BLaER1 (cell line): ENCODE results near the gene CDH24.

Source experiments
- H3K27ac ChIP-seq: shearing (Covaris generic); formaldehyde crosslinking; 2 replicates; pipeline ENCODE4 v1.8.1; 2022
- H3K27me3 ChIP-seq: shearing (Covaris generic); formaldehyde crosslinking; 2 replicates; pipeline ENCODE4 v1.8.1; 2022
- H3K36me3 ChIP-seq: shearing (Covaris generic); formaldehyde crosslinking; 2 replicates; pipeline ENCODE4 v1.8.1; 2022
- H3K4me1 ChIP-seq: shearing (Covaris generic); formaldehyde crosslinking; 2 replicates; pipeline ENCODE4 v1.8.1; 2022
- H3K4me2 ChIP-seq: shearing (Covaris generic); formaldehyde crosslinking; 2 replicates; pipeline ENCODE4 v1.8.1; 2022
- H3K4me3 ChIP-seq: shearing (Covaris generic); formaldehyde crosslinking; 2 replicates; pipeline ENCODE4 v1.8.1; 2022
- H3K9ac ChIP-seq: shearing (Covaris generic); formaldehyde crosslinking; 2 replicates; pipeline ENCODE4 v1.8.1; 2022
- H3K9me3 ChIP-seq: shearing (Covaris generic); formaldehyde crosslinking; 2 replicates; pipeline ENCODE4 v1.8.1; 2022
- H4K20me1 ChIP-seq: shearing (Covaris generic); formaldehyde crosslinking; 2 replicates; pipeline ENCODE4 v1.8.1; 2022
- Cebpa-rat ChIP-seq: shearing (Covaris generic); IDR thresholded peaks from 2 replicates; pipeline ENCODE4 v1.8.1; 2022

The CDH24 gene

GRCh38 chr14:23099212-23099861 lies 42.0 kb upstream of the CDH24 start:
- H3K36me3 ChIP-seq = peaks cover 22% of the 10 kb centered on the region
- H3K9ac ChIP-seq = no peak overlapping the region
- H3K4me3 ChIP-seq = no peak overlapping the region
- no peak overlapping the region for H3K4me2 ChIP-seq
- no peaks in the 10 kb centered on the region for H3K27me3 ChIP-seq
- no peaks in the 10 kb centered on the region for H3K9me3 ChIP-seq
- H3K27ac ChIP-seq = no peak overlapping the region
- H4K20me1 ChIP-seq = peaks cover 35% of the 10 kb centered on the region
- peaks cover 38% of the 10 kb centered on the region for H3K4me1 ChIP-seq
- no peak for TF ChIP-seq Cebpa-rat

DNA sequence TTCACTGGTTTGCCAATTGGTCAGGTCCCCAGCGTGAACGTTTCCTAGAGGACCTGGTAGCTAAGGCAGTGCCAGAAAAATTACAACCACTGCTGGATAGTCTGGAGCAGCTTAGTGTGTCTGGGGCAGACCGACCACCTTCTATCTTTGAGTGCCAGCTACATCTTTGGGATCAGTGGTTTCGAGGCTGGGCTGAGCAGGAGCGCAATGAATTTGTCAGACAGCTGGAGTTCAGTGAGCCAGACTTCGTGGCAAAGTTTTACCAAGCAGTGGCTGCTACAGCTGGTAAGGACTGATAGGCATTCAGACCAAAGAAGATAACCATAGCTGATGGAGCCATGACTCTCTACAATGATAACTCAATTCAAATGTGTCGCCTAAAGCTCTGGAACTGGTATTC lies 40.5 kb upstream of the CDH24 start:
- Histone ChIP-seq H3K4me1 (peaks cover 51% of the 10 kb centered on the region), H3K9me3 (no peaks in the 10 kb centered on the region), H3K27ac (no peak overlapping the region), H4K20me1 (peaks cover 50% of the 10 kb centered on the region), H3K36me3 (peaks cover 28% of the 10 kb centered on the region), H3K4me2 (peak overlapping the region; percentile 88; the same call in 1 of the 2 replicates), H3K4me3 (no peak overlapping the region), H3K9ac (no peak overlapping the region), H3K27me3 (no peaks in the 10 kb centered on the region)
- no peak for TF ChIP-seq Cebpa-rat

- Histone ChIP-seq H3K36me3 (peaks cover 51% of the 10 kb centered on the region), H4K20me1 (peaks cover 74% of the 10 kb centered on the region)
Measured at GRCh38 chr14:23095196-23096108, 38.1 kb upstream of the CDH24 start, which contains the start of gene C14orf119. Gene C14orf119, plus strand, starts transcription at chr14:23095505. Its CDS starts 2,154 bp downstream, at chr14:23097659.

GRCh38 chr14:23094666-23095195 lies 37.4 kb upstream of the CDH24 start, which contains the start of gene ACIN1:
Gene ACIN1, minus strand, starts transcription at chr14:23095136. Its CDS starts 24 bp downstream, at chr14:23095112.
- peak within 1 kb of the TSS; percentile 93 for H3K4me2 ChIP-seq
- H4K20me1 ChIP-seq = peaks cover 76% of the 10 kb centered on the region
- peaks cover 59% of the 10 kb centered on the region for H3K36me3 ChIP-seq
- TF ChIP-seq Cebpa-rat = no peak
- peak within 1 kb of the TSS; percentile 94 for H3K9ac ChIP-seq
- H3K27ac ChIP-seq = peak within 1 kb of the TSS; percentile 94
- no peaks in the 10 kb centered on the region for H3K27me3 ChIP-seq
- H3K4me3 ChIP-seq = peak within 1 kb of the TSS; percentile 80
- peaks cover 36% of the 10 kb centered on the region for H3K4me1 ChIP-seq
- H3K9me3 ChIP-seq = no peaks in the 10 kb centered on the region

More at GRCh38 chr14:23095196-23096108, 38.1 kb upstream of the CDH24 start, which contains the start of gene C14orf119:
- Histone ChIP-seq H3K4me1 (peaks cover 39% of the 10 kb centered on the region), H3K27ac (peak within 1 kb of the TSS; percentile 94), H3K9ac (peak within 1 kb of the TSS; percentile 94), H3K4me2 (peak within 1 kb of the TSS; percentile 93), H3K4me3 (peak within 1 kb of the TSS; percentile 80), H3K9me3 (no peaks in the 10 kb centered on the region), H3K27me3 (no peaks in the 10 kb centered on the region)
- no peak for TF ChIP-seq Cebpa-rat

GRCh38 chr14:23093991-23094665 lies 36.8 kb upstream of the CDH24 start:
- Histone ChIP-seq H3K36me3 (peaks cover 60% of the 10 kb centered on the region), H3K27me3 (no peaks in the 10 kb centered on the region), H3K27ac (peak overlapping the region; percentile 94), H3K4me2 (peak overlapping the region; percentile 93), H3K9ac (peak overlapping the region; percentile 94), H3K4me3 (peak overlapping the region; percentile 80), H3K4me1 (peaks cover 36% of the 10 kb centered on the region), H4K20me1 (peaks cover 76% of the 10 kb centered on the region), H3K9me3 (no peaks in the 10 kb centered on the region)
- TF ChIP-seq Cebpa-rat = no peak

GRCh38 chr14:23093526-23093925 lies 36.2 kb upstream of the CDH24 start:
- peaks cover 36% of the 10 kb centered on the region for H3K4me1 ChIP-seq
- peaks cover 61% of the 10 kb centered on the region for H3K36me3 ChIP-seq
- no peaks in the 10 kb centered on the region for H3K9me3 ChIP-seq
- no peak overlapping the region for H3K27ac ChIP-seq
- H3K4me3 ChIP-seq = peak overlapping the region; percentile 80
- peaks cover 79% of the 10 kb centered on the region for H4K20me1 ChIP-seq
- H3K27me3 ChIP-seq = no peaks in the 10 kb centered on the region
- peak overlapping the region; percentile 94 for H3K9ac ChIP-seq
- H3K4me2 ChIP-seq = peak overlapping the region; percentile 93
- no peak for TF ChIP-seq Cebpa-rat

GRCh38 chr14:23093104-23093503 lies 35.8 kb upstream of the CDH24 start:
- Histone ChIP-seq H3K36me3 (peaks cover 61% of the 10 kb centered on the region), H3K4me1 (peaks cover 35% of the 10 kb centered on the region), H3K9ac (no peak overlapping the region), H3K4me2 (peak overlapping the region; percentile 93), H3K27ac (no peak overlapping the region), H3K9me3 (no peaks in the 10 kb centered on the region), H3K27me3 (no peaks in the 10 kb centered on the region), H3K4me3 (no peak overlapping the region), H4K20me1 (peaks cover 79% of the 10 kb centered on the region)
- no peak for TF ChIP-seq Cebpa-rat

DNA sequence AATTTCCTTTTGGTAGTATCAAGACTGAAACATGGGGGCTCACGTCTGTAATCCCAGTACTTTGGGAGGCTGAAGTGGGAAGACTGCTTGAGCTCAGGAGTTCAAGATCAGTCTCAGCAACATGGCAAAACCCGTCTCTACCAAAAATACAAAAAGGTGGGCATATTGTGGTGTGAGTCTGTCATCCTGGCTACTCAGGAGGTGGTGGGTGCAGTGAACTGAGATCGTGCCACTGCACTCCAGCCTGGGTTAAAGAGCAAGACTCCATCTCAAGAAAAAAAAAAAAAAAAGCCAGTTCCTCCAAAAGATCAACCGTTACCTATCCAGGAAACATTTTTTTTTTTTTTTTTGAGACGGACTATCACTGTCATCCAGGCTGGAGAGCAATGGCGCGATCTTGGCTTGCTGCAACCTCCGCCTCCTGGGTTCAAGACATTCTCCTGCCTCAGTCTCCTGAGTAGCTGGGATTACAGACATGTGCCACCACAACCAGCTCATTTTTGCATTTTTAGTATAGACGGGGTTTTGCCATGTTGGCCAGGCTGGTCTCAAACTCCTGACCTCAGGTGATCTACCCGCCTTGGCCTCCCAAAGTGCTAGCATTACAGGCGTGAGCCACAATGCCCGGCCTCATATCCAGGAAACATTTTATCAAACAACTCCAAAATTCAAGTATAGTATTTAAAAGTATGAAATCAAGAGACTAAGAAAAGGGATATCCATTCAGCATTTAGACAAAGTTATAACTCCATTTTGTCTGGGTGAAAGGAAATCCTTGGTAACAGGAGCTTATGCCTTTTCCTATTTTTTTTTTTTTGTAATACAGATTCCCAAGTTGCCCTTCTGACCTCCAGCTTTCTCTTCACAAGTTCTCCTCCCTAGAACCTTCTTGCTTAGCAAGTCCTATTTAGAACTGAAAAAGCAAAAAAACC lies 34.2 kb upstream of the CDH24 start:
- peaks cover 69% of the 10 kb centered on the region for H3K36me3 ChIP-seq
- H3K4me1 ChIP-seq = peaks cover 19% of the 10 kb centered on the region
- H3K27me3 ChIP-seq = no peaks in the 10 kb centered on the region
- H3K9me3 ChIP-seq = no peaks in the 10 kb centered on the region
- H3K27ac ChIP-seq = no peak overlapping the region
- no peak overlapping the region for H3K4me3 ChIP-seq
- TF ChIP-seq Cebpa-rat = no peak
- H4K20me1 ChIP-seq = peaks cover 79% of the 10 kb centered on the region
- H3K4me2 ChIP-seq = no peak overlapping the region
- no peak overlapping the region for H3K9ac ChIP-seq

- H3K9me3 ChIP-seq = no peaks in the 10 kb centered on the region
- H3K36me3 ChIP-seq = peaks cover 82% of the 10 kb centered on the region
- no peak overlapping the region for H3K4me3 ChIP-seq
- no peak for TF ChIP-seq Cebpa-rat
- peaks cover 91% of the 10 kb centered on the region for H4K20me1 ChIP-seq
- H3K27ac ChIP-seq = no peak overlapping the region
- H3K4me2 ChIP-seq = no peak overlapping the region
- H3K27me3 ChIP-seq = no peaks in the 10 kb centered on the region
- H3K4me1 ChIP-seq = peaks cover 13% of the 10 kb centered on the region
- no peak overlapping the region for H3K9ac ChIP-seq
Measured at GRCh38 chr14:23090254-23090636, 32.9 kb upstream of the CDH24 start.
